HK-2 (cell line): Measurements from ENCODE around the gene COPB2.
A peak's percentile ranks its signal among the peaks of the same experiment; 100 is the strongest.
"Not testable (repeated sequence)": the region's sequence is repeated elsewhere in the genome, so short reads cannot be mapped to it uniquely, and the experiment has no call there.

Source experiments
- DNase-seq: peaks from one replicate; pipeline ENCODE4 v3.0.0-alpha.2; 2018; ENCODE audit not compliant: unreplicated experiment

Gene COPB2

DNA sequence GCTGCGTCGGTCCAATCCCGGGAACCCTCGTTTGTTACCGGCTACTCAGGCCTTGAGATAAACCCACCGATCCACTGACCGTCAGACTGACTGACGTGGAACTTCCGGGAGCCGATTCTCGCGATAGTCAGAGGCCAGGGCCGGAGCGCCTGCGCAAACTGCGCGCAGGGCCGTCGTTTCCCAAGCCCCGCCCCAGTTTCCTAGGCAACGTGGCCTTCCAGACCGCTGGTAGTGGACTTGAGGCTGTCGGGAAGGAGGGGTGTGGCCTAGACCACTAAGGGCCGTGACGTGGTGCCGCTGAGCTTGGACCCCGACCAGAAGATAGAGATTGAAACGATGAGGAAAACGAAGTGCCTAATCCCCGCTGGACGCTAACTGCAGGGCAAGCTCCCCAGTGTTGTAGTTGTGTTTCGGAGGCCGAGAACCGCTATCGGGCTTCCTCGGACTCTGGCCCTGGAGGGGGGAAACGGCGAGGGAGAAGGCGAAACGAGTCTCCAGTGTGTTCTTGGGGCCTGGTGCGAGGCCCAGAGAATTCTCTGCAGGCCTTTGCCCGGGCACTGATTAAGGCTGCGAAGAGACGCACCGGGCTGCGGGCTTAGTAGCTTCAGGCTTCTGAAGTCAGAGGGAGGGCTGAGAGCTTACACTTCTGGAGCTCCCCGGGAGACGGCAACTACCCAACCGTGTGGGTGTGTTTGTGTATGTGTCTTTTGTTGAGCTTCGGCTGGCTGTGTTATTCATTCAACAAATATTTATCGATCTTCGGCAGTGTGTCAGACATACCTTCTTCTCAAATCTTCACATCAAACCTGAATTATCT is at the start of gene COPB2:
TSS of gene COPB2 (minus strand) at position 96 of the 817 bp plus-strand sequence. CDS start 97 bp downstream, outside the sequence.
- DNase-seq, result peak; percentile 100

DNA sequence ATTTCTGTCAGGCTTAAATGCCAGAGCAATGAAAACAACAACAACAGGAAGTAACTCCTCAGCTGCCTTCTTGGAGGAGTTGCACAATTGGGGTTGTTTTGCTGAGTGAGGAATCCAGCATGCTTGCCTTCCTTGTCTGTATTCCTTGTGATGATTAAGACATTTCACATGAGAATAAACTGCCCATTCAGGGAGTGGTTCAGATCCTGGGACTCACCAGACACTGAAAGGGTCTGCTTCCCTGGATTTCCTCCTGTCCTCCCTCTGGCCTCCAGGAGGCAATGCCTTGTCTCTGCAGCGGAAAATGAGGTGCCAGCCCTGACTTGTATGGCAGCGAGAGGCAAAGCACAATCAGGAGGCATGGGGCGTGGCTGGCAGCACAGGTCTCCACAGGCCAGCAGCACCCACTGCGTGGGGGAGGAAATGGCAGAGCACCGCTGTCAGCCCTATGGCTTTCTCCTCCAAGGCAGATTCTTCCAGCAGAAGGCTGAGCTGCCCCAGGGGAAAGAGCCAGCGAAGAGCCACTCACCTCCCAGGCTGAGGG is 45.4 kb upstream of the COPB2 start:
- DNase-seq, result no peak

DNA sequence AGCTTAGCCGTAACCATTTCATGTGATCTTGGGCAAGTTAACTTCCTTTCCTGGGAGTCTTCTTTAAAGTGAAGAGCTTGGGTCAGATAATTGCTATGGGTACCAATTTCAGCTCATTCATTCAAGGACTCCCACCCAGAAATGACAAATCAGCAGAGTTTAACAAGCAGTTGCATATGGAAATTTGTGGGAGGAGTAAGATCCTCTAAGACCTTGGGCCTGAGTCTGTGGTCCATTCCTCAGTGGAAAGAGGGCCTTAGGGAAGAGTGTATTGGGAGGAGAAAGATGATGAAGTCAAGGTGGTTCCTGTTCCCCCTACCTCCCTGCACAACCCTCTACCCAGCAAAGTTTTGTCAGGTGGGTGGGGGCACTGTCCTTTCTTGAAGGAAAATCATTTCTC is 44.8 kb upstream of the COPB2 start:
- DNase-seq, result no peak

DNA sequence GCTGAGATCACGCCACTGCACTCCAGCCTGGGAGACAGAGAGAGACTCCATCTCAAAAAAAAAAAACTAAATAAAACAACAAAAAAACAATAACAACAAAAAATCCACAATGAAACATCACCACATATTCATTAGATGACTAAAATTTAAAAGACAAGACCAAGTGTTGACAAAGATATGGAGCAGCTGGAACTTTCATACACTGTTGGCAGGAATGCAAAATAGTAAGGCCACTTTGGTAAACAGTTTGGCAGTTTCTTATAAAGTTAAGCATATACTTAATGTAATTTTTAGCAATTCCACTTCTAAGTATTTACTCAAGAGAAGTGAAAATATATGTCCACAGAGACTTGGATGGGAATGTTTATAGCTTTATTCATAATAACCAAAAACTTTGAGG is 43.6 kb upstream of the COPB2 start:
- DNase-seq, result no peak

DNA sequence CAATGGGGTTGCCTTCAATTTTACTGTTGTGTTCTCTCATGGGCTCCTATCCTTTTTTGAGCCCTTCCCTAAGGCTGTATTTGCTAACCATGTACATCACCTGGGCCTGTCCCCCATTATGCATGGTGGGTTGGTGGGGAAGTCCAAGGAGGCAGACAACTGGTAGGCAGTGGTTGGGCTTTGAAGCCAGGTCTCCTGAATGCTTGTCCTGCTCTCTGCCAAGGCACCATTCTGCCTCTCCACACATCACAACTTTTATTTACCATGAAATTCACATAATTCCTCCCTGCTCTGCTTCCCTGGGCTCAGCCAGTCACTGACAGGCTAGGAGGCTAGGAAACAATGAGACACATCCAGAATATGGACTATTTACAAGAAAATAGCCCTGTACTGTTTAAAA is 41.0 kb upstream of the COPB2 start:
- DNase-seq, result no peak

DNA sequence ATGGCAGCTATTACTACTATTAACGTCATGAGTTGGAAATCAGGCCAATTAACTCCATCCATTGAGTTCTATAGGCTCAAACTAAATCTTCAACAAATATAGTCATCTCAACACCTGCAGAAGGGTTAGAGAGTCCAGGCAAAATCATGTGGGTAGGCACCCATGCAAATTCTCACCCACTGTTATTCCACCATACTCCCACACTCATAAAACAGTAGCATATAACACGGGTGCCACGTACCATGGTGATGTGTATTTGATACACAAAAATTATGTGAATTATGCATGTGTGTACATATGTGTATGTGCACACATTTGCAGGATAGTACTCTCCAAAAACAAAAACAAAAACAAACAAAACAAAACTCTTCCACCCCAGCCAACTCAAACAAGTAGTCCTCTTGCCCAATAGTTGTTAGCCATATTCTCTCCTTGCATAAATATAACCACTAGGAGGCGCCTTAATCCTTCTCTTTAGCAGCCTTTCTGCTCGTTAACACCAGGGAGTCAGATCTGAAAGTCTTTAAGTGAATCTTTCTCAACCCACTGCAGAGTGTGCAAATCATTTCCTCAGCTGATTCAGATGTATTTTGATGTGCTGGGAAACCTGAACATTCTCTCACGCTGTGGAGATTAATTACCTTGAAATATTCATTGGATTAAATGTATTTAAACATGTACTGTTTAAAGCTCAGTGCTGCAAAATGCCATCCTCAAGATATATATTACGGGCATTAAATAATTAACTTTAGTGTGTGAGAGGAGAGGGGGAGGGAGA is 38.0 kb upstream of the COPB2 start:
- no peak for DNase-seq

DNA sequence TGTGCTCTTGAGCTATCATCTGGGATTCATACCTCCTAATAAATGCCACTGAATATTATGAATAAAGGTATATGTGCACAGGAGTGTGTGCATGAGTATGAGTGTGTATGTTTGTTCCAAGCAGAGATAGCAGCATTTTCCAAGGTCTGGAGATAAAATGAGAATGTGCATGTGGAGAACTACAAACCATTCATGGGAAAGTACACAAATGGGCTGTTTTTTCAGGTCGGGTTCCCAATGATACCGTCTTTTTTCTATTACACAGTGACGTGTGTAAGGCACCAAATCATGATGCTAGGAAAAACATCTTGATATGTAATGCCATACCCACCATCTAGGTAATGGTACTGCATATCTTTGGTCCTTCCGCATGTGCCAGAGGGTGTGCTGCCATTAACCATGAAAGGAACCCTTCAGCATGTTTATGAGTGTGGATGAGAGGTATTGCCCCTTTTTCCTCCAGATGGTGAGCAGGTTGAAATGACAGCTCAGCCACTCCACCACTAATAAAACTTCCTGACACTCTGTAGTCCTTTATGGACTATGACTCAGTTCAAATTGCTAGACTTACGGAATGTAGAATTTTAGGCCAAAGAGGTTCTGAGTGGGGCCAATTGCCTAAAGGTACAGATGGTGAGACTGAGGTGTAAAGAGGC is 36.4 kb upstream of the COPB2 start:
- no peak for DNase-seq

DNA sequence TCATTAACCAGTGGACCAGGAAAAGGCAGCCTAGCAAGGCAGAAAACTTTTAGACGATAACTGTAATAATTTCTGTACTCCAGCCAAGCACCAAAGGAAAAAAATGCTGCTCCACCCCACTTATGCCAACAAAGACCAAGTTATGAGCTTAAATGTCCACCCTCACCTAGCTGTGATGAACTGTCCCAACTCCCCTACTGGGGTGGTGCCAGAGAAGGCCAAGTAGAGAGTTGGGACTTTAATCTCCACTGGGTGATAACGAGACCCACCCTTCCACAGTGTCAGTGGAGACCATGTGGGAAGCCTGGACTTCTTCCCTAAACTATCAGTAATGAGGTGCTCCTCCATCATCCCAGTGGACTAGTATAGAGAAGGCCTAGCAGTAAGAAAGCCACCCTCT is 33.8 kb upstream of the COPB2 start:
- no peak for DNase-seq

DNA sequence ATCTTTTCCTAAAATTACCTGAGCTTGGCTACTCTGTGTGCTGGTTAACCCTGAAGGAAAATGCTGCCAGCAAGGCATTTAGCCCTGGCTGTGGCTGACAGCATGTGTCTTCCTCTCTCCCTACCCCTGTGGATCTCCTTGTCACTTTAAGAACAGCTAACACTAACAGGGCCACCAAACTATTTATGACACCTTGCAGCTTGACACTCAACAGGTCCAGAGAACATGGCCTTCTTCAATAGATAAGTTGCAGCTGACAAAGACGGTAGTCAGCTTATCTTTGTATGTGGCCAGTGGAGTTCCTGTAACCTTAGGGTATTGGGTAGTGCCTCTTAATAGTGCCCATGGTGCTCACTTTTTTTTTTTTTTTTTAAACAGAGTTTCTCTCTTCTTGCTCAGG is 32.0 kb upstream of the COPB2 start:
- DNase-seq, result no peak

DNA sequence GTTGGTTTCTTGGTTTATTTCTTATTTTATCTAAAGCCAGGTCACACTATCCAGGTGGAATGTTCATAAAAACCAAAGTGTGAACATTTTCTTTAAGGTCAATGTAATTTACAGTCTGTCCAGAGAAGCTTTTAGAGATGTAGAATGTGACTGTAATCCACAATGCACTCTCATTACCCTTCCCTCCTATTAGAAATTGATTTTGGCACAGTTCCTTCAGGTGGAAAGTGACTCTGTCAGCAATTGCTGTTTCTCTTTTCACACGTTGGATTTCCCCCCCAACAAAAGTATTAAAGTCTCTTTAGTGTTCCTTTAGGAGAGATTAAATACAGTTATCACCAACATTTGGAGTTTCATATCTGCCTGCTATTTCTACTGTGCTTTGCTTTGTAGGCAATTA is 31.6 kb upstream of the COPB2 start:
- no peak for DNase-seq

DNA sequence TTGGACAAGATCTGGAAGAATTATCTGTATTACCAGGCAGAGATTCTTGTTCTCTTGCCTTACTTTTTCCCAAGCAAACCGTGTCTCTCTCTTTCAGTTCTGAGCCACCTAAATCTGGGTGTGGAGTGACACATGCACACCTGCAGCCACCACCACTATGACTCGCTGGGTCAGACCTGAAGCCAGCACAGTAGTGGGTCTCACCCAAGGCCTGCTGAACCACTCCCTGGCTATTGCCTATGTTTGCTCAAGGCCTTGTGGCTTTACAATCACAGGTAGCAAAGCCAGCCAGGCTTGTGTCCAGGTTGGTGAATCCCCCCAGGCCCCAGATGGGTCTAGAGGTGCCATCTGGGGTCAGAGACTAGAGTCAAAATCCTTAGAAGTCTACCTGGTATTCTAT is 28.7 kb upstream of the COPB2 start:
- DNase-seq, result no peak

DNA sequence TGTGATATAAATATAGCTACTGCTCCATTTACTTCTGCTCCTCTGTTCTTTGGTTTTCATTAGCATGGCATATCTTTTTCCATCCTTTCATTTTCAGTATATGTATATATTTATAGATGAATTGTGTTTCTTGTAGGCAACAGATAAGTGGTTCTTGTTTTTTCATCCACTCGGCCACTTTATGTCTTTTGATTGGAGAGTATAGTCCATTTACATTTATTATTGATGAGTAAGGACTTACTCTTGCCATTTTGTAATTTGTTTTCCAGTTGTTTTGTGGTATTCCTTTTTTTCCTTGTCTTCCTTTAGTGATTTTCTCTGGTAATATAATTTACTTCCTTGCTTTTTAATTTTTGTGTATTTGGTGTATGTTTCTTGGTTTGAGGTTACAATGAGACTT is 26.8 kb upstream of the COPB2 start:
- DNase-seq, result no peak

DNA sequence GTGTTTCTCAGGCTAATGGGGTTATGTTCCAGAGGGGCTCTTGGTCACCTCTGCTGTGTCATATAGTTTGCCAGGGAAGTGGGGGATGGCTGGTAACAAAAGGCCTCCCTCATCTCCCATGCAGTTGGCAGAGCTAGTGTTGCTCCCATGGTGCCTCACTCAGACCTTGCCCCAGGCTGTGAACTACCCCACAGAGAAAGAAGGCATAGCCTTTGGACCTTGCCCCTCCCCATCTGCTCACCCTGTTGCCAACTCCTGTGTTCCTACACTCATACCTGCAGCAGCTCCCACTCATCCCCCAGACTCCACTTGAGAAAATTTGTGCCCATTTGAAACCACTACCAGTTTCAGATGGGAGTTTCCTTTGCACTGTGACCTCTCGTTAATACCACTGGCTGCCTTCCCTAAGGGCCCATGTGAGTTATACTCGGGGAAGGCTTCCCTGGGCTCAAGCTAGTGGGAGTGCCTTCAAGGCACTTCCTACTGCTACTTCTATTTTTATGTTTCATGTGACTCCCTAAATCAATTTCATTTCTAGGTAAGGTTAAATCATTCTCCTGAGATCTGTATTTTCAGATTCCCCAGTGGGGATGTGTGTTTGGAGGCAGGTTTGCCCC is 25.3 kb upstream of the COPB2 start:
- no peak for DNase-seq

DNA sequence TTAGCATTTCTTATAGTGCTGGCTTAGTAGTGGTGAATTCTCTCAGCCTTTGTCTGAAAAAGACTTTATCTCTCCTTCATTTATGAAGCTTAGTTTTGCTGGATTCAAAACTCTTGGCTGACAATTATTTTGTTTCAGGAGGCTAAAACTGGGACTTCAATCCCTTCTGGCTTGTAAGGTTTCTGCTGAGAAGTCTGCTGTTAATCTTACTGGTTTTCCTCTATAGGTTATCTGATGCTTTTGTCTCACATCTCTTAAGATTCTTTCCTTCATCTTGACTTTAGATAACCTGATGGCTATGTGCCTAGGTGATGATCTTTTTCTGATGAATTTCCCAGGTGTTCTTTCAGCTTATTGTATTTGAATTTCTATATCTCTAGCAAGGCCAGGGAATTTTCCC is 23.4 kb upstream of the COPB2 start:
- not testable (repeated sequence) for DNase-seq

DNA sequence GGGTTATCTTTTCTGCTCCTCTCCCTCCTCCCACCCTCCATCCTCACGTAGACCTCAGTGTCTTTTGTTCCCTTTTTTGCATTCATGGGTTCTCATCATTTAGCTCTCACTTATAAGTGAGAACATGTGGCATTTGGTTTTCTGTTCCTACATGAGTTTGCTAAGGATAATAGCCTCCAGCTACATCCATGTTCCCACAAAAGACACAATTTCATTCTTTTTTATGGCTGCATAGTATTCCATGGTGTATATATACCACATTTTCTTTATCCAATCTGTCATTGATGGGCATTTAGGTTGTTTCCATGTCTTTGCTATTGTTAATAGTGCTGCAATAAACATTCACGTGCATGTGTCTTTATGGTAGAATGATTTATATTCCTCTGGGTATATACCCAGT is 11.7 kb upstream of the COPB2 start:
- not testable (repeated sequence) for DNase-seq

DNA sequence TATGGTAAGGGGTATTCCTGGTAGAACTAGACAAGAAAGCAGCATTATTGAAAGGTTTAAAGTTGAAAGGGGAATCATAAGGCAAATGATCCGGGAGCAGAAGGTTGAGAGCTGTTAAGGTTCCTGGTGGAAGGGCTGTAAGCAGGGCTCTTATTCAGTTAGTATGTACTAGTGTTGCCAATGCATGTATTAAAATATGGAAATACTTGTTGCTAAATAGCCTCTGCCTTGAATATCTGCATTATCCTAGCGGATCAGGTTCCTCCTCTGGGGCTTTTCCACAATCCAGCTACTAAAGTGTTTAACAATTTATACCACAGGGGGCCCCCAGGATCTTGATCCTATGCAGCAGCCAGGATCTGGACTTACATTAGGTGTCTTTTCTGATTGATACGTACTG is 7.3 kb upstream of the COPB2 start:
- no peak for DNase-seq

DNA sequence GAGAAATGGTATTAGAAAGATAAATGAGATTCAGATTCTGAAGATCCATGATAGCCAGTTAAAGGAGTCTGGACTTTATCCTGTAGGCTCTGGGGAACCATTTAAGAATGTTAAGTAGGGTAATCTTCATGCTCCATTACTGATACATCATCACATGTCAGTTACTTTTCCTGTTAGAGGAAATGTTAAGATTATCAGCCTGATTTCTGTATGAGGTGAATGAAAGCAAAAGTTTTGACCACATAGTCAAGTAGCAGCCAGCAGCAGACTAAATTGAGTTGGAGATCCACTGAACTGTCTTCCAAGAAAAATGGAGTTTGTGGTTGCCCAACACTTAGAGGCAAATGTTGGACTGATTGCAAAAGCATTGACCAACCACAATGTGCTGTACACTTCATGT is 4.7 kb upstream of the COPB2 start:
- no peak for DNase-seq

DNA sequence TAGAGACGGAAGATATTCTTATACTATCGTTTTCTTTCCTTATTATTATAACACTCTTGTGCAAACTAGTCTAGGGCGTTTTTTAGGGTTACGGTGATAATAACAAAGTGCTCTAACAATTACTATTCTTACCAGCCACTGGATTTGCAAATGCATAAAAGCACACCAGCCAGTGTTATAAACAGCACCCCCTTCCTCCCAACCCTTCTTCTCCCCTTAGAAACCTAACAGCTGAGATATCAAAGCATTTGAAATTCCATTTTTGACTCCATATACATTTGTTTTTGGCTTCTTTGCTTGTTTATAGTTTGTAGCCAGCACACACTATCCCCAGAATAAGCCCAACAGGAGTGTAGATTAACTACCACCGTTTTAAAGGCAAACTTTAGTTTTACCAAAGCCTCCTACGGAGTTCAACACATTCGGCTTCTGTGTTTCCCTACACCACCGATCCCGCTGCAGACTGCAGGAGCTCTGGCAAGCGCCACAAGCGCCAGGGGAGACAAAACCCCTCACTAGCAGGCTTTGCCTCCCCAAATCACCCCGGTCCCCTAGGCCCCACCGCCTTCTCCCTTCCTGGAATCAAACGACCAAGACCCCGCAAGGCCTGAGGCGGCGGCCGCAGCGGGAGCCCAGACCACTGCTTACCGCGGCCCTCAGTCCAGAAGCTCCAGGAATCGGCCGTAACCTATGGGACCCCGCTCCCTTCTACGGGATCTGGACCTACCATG is 461 bp downstream of the COPB2 start:
- no peak for DNase-seq

DNA sequence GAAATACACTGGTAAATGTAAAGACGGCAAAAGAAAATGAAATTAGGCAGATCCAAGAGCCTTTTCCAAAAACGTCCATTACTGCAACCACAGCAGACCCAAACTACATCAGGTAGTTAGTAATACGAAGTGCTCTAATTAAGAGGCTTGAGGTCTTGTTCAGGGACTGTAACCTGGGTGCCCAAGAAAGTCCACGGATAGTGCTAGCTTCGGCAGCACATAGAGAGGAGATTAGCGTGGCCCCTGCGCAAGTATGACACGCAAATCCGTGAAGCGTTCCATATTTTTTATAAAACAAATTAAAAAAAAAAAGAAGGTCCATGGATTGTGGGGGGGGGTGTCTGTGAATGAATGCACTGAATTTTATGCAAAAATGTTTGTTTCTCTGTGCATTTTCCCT is 1.4 kb downstream of the COPB2 start:
- DNase-seq, result no peak

DNA sequence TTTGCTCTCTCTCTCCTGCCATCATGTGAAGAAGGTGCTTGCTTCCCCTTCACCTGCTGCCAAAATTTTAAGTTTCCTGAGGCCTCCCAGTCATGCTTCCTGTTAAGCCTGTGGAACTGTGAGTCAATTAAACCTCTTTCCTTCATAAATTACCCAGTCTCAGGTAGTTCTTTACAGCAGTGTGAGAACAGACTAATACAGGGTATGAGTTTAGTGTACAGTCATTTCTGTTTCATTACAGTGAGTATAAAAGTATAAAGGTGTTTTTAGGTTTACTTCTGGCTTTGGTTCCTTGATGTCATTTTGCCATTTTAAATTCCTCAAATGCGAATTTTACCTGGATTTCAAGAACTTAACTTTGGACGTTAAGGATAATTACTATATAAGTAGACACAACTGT is 7.2 kb downstream of the COPB2 start:
- not testable (repeated sequence) for DNase-seq

DNA sequence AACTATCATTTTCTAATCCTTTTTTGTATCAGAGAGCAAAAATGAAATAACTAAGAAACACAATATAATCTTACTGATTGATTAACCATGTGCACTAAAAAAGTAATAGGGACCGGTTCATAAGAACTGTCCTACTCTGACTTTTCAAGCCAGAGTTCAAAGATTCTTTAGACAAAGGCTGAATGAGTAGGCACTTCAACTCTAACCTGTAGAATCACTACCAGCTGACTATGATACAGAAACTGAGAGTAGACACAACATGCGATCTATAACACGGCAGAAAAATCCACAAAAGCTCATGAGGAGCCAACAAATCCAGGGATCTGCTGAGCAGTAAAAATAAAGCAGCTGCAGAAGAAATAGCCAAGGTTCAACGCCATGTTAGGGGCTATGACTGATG is 8.9 kb downstream of the COPB2 start:
- no peak for DNase-seq
